ENCODE measurements around the gene MAD1L1.

The MAD1L1 gene

DNA sequence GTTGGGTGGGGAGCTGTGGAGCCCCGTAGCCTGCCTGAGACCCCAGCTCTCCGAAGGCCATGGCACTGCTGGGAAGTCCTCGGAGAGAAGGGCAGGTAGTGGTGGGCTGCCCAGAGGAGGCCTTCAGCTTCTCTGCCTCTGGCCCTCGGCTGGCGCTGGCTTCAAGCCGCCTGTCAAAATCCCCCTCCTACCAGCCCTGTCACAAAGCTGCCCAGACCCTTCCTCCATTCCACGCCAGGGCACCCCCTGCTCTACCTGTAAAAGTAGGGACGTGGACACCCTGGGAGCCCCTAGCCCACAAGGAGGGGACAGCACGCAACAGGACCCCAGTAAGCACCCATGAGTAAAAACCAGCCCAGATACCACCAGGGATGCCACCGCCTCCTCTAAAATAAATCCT, 31.6 kb downstream of the MAD1L1 start:
- DNase-seq (ENCODE audit: low spot score) = no peak

- DNase-seq (ENCODE audit: low spot score) = no peak
Observed at GRCh38 chr7:2200584-2200980, 32.2 kb downstream of the MAD1L1 start.

- DNase-seq (ENCODE audit: low spot score) = no peak
Observed at GRCh38 chr7:2199956-2200583, 32.7 kb downstream of the MAD1L1 start.

DNA sequence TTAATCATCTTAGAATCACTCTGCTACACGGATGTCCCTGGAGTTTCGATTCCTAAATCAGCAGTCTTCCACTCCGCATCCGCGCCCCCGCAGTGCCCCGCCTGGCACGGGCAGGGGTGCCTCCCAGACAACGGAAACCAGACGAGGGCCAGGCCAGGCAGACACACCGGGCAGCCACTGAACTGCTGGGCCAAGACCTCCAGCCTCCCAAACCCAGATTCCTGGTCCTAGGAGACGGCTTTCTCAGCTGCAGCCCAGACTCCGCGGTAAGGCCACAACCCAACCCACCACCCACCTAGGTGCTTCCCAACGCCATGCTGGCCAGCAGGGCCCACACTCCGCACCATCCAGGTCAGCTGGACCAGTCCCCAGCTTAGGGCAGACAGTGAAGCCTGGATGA, 33.2 kb downstream of the MAD1L1 start:
- no peak for DNase-seq (ENCODE audit: low spot score)

- no peak for DNase-seq (ENCODE audit: low spot score)
Observed at GRCh38 chr7:2198760-2199159, 34.0 kb downstream of the MAD1L1 start.

DNA sequence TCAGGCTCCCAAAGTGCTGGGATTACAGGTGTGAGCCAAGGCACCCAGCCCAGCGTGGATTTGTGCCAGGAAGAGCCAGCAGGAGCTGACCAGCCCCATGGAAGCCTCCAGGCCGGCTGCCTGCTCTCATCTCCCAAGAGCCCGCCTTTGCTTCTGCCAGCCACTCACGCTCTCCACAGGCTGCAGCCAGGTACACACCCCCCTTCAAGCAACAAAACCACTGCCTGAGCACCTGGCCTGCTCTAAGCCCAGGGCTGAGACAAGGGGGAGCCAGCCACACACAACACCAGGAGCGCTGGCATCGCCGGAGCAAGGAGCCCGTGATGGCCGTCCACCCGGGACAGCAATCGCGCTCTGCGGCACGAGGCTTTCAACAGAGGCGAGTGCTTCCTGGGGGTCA, 34.5 kb downstream of the MAD1L1 start:
- no peak for DNase-seq (ENCODE audit: low spot score)

DNA sequence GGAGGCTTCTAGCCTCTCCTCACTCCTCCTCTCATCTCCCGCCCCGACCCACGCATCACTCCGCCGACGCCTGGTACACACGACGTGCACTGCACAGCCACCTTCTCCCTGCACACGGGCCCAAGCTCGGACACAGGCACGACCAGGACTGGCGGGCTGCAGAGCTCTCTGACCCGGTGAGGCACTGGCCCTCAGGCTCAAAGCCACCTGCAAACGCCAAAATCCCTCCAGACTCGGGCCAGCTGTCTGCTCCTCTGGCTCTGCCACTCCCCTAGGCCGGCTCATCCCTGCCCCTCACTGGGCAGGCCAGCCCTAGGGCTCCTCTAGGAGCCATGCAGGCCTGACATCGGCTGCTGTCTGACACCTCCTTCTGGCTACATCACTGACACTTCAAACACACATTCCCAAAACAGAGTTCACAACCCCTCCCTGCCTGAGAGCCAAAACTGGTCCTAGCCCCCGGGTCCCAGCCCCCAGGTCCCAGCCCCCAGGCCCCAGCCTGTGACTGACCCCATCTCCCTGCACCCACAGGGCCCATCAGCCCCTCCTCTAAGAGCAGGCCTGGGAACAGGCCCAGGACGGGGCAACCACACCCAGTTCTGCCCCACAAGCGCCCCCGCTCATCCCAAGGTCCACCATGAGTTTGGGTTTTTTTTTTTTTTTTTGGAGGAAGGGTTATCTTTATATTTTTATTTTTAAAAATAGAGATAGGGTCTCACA, 35.1 kb downstream of the MAD1L1 start:
- no peak for DNase-seq (ENCODE audit: low spot score)

DNA sequence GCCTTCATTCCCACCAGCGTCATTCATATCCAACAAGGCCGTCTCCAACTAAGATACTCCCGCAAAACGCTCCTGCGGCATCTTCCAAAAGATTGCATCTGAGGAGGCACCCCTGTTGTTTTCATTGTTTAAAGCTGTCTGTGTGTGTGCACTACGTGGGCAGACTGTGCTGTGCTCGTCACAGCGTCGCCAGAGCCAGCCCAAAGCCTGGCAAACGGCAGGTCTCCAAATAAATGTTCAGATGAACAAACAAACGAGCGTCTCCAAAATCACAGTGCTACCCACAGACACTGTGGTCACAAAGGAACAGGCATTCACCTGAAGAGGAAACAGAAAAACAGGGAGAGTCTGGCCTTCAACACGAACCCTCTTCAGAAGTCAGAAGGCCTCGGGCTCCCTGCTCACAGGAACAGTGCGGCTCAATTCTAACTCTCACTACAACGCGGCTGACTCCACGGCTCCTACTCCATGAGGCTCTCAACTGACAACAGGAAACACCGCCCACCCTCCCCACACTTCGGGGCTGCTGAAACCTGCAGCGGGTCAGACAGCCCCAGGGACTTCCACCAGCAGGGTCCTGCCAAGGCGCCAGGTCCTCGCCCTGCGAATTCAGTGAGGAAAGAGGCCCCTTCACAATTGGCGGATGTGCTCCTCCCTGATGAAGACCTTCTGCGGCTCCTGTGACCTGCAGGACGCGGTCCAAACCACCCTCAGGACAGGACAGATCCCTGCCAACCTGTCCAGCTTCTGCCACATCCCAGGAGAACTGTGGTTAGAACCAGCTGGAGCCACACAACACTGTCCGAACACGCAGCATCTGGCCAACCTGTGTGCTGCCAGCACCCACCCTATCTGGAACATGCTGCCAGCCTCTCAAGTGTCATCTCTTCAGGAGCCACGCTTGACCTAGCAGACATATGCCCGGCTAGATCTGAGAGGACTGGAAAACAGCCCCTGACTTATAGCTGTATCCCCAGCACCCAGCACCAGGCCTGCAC, 36.1 kb downstream of the MAD1L1 start:
- DNase-seq (ENCODE audit: low spot score) = no peak

- DNase-seq (ENCODE audit: low spot score) = no peak
Observed at GRCh38 chr7:2195400-2196246, 37.1 kb downstream of the MAD1L1 start.

- DNase-seq (ENCODE audit: low spot score) = no peak
Observed at GRCh38 chr7:2193575-2194305, 39.0 kb downstream of the MAD1L1 start.

DNA sequence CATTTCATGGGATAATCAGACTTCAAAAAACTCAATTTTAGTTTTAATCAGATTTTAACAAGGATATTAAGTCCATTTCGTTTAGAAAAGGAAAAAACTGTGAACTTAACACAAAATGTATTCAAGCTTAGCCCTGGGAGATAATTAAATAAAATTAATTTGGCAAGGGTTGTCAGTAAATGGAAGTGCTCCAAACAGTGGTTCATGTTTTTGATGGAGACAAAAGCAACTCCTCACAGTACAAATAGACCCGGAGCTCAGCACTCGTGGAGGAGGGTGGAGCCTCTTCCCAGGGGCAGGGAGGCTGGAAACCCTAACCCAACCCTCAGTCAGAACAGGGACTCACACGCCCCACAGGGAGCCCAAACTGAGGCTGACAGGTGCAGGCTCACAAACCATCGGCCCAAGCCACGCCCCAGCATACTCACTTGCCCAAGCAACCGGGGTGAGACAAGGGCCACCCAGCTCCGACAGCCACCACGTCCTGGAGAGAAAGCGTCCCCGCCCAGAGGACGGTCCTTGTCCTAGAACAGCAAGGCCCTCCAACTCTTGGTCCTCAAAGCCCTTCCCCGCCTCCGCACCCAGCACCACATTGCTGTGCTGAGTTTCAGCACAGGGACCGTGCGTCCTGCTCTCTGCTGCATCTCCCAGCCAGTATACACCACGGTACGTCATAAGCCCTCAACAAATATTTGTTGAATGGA, 39.8 kb downstream of the MAD1L1 start:
- DNase-seq (ENCODE audit: low spot score) = no peak

- no peak for DNase-seq (ENCODE audit: low spot score)
Observed at GRCh38 chr7:2191016-2191415, 41.7 kb downstream of the MAD1L1 start.

DNA sequence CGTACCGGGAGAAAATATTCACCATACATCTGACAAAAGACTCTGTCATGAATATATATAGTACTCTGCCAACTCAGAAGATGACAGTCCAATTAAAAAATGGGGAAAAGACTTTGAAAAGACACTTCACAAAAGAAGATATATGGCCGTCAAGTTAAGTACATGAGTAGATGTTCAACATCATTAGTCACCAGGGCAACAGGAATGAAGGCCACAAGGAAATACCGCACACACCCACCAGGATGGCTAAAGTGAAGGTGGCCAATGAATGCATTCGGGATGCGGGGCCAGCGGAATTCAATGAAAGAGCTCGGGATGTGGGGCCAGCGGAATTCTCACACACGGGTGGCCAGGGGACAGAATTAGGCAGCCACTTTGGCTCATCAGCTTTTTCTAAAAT, 42.2 kb downstream of the MAD1L1 start:
- DNase-seq (ENCODE audit: low spot score) = no peak

DNA sequence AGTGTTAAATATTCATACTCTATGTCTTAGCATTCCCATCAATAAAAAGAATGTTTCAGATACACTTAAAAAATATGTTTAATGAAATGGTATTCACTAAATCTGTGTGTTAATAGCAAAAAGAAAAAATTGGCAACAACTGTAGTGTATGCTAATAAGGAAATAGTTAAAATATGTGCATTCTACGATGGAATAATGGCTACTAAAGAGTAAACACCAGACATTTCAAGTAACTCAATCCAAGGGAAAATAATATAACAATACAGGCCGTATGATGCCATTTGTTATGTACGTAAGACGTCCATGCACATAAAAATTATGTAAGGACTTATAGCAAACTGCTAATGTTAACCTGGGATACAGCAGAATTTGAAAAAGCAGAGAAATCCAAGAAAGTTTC, 46.6 kb downstream of the MAD1L1 start:
- DNase-seq (ENCODE audit: low spot score) = no peak

- no peak for DNase-seq (ENCODE audit: low spot score)
Observed at GRCh38 chr7:2185715-2186114, 47.0 kb downstream of the MAD1L1 start.

GRCh38 chr7:2182461-2182860, 50.3 kb downstream of the MAD1L1 start:
- DNase-seq (ENCODE audit: low spot score) = no peak

DNA sequence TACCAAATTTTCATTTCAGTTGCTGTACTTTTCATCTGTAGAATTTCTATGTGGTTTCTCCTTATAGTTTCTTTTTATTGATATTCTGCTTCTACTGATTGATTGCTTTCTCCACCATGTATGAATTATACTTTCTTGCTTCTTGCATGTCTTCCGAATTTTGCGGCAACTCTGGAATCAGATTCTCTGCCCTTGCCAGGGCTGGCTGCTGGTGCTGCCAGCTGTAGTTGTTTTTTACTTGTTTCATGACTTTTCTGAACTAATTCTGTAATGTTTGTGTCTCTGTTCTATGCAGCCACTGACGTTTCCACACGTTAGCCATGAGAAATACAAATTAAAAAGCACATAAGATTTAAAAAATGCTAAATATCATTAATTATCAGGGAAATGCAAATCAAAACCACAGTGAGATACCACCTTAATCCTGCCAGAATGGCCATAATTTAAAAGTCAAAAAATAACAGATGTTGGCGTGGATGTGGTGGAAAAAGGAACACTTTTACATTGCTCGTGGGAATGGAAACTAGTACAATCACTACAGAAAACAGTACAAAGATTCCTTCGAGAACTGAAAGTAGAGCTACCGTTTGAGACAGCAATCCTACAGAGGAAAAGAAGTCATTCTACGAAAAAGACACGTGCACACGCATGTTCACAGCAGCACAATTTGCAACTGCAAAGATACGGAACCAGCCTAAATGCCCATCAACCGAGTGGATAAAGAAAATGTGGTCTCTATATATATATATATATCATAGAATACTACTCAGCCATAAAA, 51.5 kb downstream of the MAD1L1 start:
- no peak for DNase-seq (ENCODE audit: low spot score)

DNA sequence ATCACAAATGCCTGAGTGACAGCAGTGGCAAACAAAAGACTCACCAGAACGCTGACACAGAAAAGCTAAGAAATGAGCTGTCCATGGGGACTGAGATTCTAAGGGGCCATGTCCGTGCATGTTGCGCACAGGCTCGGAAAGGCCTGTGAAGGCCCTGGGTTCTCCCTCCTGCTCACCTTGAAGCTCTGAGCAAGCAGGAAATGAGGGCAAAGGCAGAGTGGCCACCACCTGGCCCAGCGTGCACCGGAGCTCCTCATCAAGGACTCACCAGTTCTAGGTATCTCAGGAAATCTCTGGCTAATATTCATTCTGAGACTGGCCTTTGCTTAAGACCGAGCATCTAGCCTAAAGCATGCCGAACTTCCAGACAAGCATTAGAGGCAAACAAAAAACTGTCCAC, 52.7 kb downstream of the MAD1L1 start:
- DNase-seq (ENCODE audit: low spot score) = no peak

DNA sequence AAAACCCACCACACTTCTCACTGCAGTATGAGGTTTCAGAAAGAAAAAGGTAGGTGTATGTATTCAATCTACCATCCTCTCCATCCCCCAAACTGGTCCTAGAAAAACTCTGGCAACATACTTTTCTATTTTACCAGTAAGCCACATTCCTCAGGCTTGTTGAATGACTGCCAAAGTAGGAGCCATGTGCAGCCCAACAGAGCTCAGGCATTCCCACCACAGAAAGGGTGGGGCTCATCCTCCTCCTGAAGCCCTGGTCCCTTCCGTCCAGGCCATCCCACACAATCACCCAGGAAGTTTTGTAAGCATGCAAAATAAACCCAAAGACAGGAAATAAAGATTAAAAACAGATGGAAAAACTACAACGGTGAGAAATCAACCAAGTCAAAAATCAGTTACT, 57.2 kb downstream of the MAD1L1 start:
- peak; percentile 97 for DNase-seq (ENCODE audit: low spot score)

GRCh38 chr7:2175091-2175490, 57.7 kb downstream of the MAD1L1 start:
- no peak for DNase-seq (ENCODE audit: low spot score)

Data from AG08395 (cell line).